Measurements from ENCODE around the gene ZAR1L.

ZAR1L gene

GRCh38 chr13:32305646-32306045, 9.5 kb downstream of the ZAR1L start:
- no peak for DNase-seq (ENCODE audit: low spot score)
- TF ChIP-seq CTCF (IDR thresholded peaks at IDR 0.05; ENCODE audit: extremely low read depth, insufficient read depth, missing control alignments) = no peak
- in situ Hi-C loops (cut with MboI; ENCODE audit: low pct_unique_long_range_greater_than_20kb, low sequenced_read_pairs, unreplicated experiment) = loop anchor here (25.0 kb wide), 1 partner anchor 393 kb away; no protein-coding TSS in a partner anchor

- TF ChIP-seq CTCF (IDR thresholded peaks at IDR 0.05; ENCODE audit: extremely low read depth, insufficient read depth, missing control alignments) = no peak
- in situ Hi-C loops (cut with MboI; ENCODE audit: low pct_unique_long_range_greater_than_20kb, low sequenced_read_pairs, unreplicated experiment) = loop anchor here (25.0 kb wide), 1 partner anchor 390 kb away; no protein-coding TSS in a partner anchor
- no peak for DNase-seq (ENCODE audit: low spot score)
Measured at GRCh38 chr13:32302461-32302860, 12.7 kb downstream of the ZAR1L start.

- TF ChIP-seq CTCF (IDR thresholded peaks at IDR 0.05; ENCODE audit: extremely low read depth, insufficient read depth, missing control alignments) = no peak
- DNase-seq (ENCODE audit: low spot score) = no peak
- in situ Hi-C loops (cut with MboI; ENCODE audit: low pct_unique_long_range_greater_than_20kb, low sequenced_read_pairs, unreplicated experiment) = loop anchor here (25.0 kb wide), 1 partner anchor 389 kb away; no protein-coding TSS in a partner anchor
Measured at GRCh38 chr13:32300920-32301319, 14.2 kb downstream of the ZAR1L start.

GRCh38 chr13:32300406-32300805, 14.8 kb downstream of the ZAR1L start:
- in situ Hi-C loops (cut with MboI; ENCODE audit: low pct_unique_long_range_greater_than_20kb, low sequenced_read_pairs, unreplicated experiment) = loop anchor here (25.0 kb wide), 1 partner anchor 388 kb away; no protein-coding TSS in a partner anchor
- TF ChIP-seq CTCF (IDR thresholded peaks at IDR 0.05; ENCODE audit: extremely low read depth, insufficient read depth, missing control alignments) = no peak
- DNase-seq (ENCODE audit: low spot score) = no peak

GRCh38 chr13:32299893-32300292, 15.3 kb downstream of the ZAR1L start:
- TF ChIP-seq CTCF (IDR thresholded peaks at IDR 0.05; ENCODE audit: extremely low read depth, insufficient read depth, missing control alignments) = no peak
- DNase-seq (ENCODE audit: low spot score) = no peak
- in situ Hi-C loops (cut with MboI; ENCODE audit: low pct_unique_long_range_greater_than_20kb, low sequenced_read_pairs, unreplicated experiment) = loop anchor here (25.0 kb wide), 1 partner anchor 388 kb away; no protein-coding TSS in a partner anchor

GRCh38 chr13:32298695-32299094, 16.5 kb downstream of the ZAR1L start:
- TF ChIP-seq CTCF (IDR thresholded peaks at IDR 0.05; ENCODE audit: extremely low read depth, insufficient read depth, missing control alignments) = no peak
- in situ Hi-C loops (cut with MboI; ENCODE audit: low pct_unique_long_range_greater_than_20kb, low sequenced_read_pairs, unreplicated experiment) = no loop called here
- no peak for DNase-seq (ENCODE audit: low spot score)
